Trophoblast cell (in vitro differentiated cells and primary cell): ENCODE measurements around the gene PDPN.

Source experiments
- DNase-seq, 2 donors: peaks; one replicate each; pipeline ENCODE4 v3.0.0-alpha.2; 2016
- H2AFZ ChIP-seq: 2 replicates; pipeline ENCODE4 v1.6.1; 2013; ENCODE audit warnings: low read length, moderate library complexity, mild to moderate bottlenecking; ENCODE audit not compliant: insufficient read depth, poor library complexity
- H2AK5ac ChIP-seq: 2 replicates; pipeline ENCODE4 v1.6.1; 2013; ENCODE audit warnings: mild to moderate bottlenecking, low read length
- H2BK120ac ChIP-seq: 2 replicates; pipeline ENCODE4 v1.6.1; 2013; ENCODE audit warnings: low read length, mild to moderate bottlenecking, moderate library complexity; ENCODE audit not compliant: insufficient read depth, poor library complexity
- H2BK12ac ChIP-seq: 2 replicates; pipeline ENCODE4 v1.6.1; 2013; ENCODE audit warnings: mild to moderate bottlenecking, low read length, moderate library complexity
- H2BK5ac ChIP-seq: 2 replicates; pipeline ENCODE4 v1.6.1; 2013; ENCODE audit warnings: low read length, low read depth, moderate library complexity, mild to moderate bottlenecking; ENCODE audit not compliant: poor library complexity
- H3K14ac ChIP-seq: 2 replicates; pipeline ENCODE4 v1.6.1; 2013; ENCODE audit warnings: mild to moderate bottlenecking, low read length
- H3K18ac ChIP-seq: 2 replicates; pipeline ENCODE4 v1.6.1; 2013; ENCODE audit warnings: mild to moderate bottlenecking, low read length
- H3K23ac ChIP-seq: 2 replicates; pipeline ENCODE4 v1.6.1; 2013; ENCODE audit warnings: low read length
- H3K27ac ChIP-seq: 2 replicates; pipeline ENCODE4 v1.5.1; 2013; ENCODE audit warnings: low read depth, mild to moderate bottlenecking, inconsistent platforms, low read length, moderate library complexity
- H3K27me3 ChIP-seq: 2 replicates; pipeline ENCODE4 v1.6.1; 2013; ENCODE audit warnings: inconsistent platforms, mild to moderate bottlenecking, low read length, moderate library complexity; ENCODE audit not compliant: insufficient read depth
- H3K36me3 ChIP-seq, 2 experiments: 1 replicate in 1 of 2; 2 replicates in 1 of 2; pipeline ENCODE4 v1.6.1; 2013; ENCODE audit warnings: low read length in 2 of 2, mild to moderate bottlenecking in 2 of 2, moderate library complexity in 1 of 2; ENCODE audit not compliant: insufficient read depth in 2 of 2, control insufficient read depth in 1 of 2
- H3K4ac ChIP-seq: 2 replicates; pipeline ENCODE4 v1.6.1; 2013; ENCODE audit warnings: low read depth, mild to moderate bottlenecking, low read length, moderate library complexity
- H3K4me1 ChIP-seq, 2 experiments: 1 replicate in 1 of 2; 2 replicates in 1 of 2; pipeline ENCODE4 v1.6.1; 2013; ENCODE audit warnings: low read length in 2 of 2, mild to moderate bottlenecking in 2 of 2, moderate library complexity in 1 of 2; ENCODE audit not compliant: insufficient read depth in 2 of 2, control insufficient read depth in 1 of 2
- H3K4me2 ChIP-seq: 2 replicates; pipeline ENCODE4 v1.6.1; 2013; ENCODE audit warnings: inconsistent platforms, mild to moderate bottlenecking, low read length, moderate library complexity
- H3K4me3 ChIP-seq: 2 replicates; pipeline ENCODE4 v1.5.1; 2013; ENCODE audit warnings: mild to moderate bottlenecking, low read depth, low read length, inconsistent platforms
- H3K79me1 ChIP-seq: one replicate; pipeline ENCODE4 v1.6.1; 2013; ENCODE audit warnings: low read length
- H3K79me2 ChIP-seq: 2 replicates; pipeline ENCODE4 v1.6.1; 2013; ENCODE audit warnings: low read length, mild to moderate bottlenecking; ENCODE audit not compliant: control insufficient read depth, insufficient read depth, poor library complexity
- H3K9ac ChIP-seq: 2 replicates; pipeline ENCODE4 v1.6.1; 2013; ENCODE audit warnings: mild to moderate bottlenecking, low read length
- H3K9me3 ChIP-seq: 2 replicates; pipeline ENCODE4 v1.6.1; 2013; ENCODE audit warnings: low read depth, mild to moderate bottlenecking, control low read depth, inconsistent platforms, low read length; ENCODE audit not compliant: insufficient read depth
- H4K12ac ChIP-seq: 2 replicates; pipeline ENCODE4 v1.6.1; 2013; ENCODE audit warnings: low read depth, mild to moderate bottlenecking, low read length, moderate library complexity
- H4K8ac ChIP-seq: 2 replicates; pipeline ENCODE4 v1.6.1; 2013; ENCODE audit warnings: low read depth, mild to moderate bottlenecking, low read length, moderate library complexity
- H4K91ac ChIP-seq: one replicate; pipeline ENCODE4 v1.6.1; 2013; ENCODE audit warnings: low read depth, mild to moderate bottlenecking, low read length, moderate library complexity
- WGBS: extraction: QIAGEN DNeasy Blood & Tissue Kit; methylation state at CpG from one replicate; pipeline ENCODE4 v1.1.7; 2013; ENCODE audit warnings: missing lambda C conversion rate; ENCODE audit not compliant: insufficient read length, insufficient coverage; ENCODE audit errors: extremely low coverage; 5-methylcytosine and 5-hydroxymethylcytosine counted together

The PDPN gene

DNA sequence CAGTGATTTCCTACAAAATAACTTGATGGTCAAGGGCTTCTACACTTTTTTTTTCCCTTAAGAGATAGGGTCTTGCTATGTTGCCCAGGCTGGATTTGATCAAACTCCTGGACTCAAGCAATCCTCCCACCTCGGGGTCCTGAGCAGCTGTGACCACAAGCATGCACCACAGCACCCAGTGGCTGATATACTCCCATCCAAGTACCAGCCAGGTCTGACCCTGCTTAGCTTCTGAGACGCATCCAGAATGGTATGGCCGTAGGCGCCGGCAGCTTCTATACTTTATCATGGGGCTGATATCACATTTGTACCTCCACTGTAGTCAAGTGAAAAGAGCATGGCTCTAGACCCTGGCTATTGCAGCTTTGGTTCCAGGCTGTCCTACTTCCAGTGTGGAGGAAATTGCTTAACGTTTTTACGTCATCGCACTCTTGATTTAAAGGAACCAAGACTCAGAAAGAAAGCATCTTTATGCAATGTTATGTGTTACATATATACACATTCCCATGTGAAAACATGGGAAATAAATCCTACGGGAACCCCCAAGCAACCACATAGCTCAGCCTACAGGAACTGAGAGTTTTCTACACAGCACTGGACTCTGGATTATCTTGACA lies 39.5 kb downstream of the PDPN start:
- Histone ChIP-seq H3K4me2 (no peak overlapping the region), H3K9me3 (no peaks in the 10 kb centered on the region), H3K36me3 (no peaks in the 10 kb centered on the region), H3K9ac (no peak overlapping the region), H2BK120ac (no peak overlapping the region), H3K14ac (no peak overlapping the region), H4K8ac (no peak overlapping the region), H3K4me3 (no peak overlapping the region), H3K27me3 (no peaks in the 10 kb centered on the region), H2AFZ (no peak overlapping the region), H4K91ac (no peak overlapping the region), H3K4ac (no peak overlapping the region), H2AK5ac (no peak overlapping the region), H3K23ac (no peak overlapping the region), H3K79me1 (no peaks in the 10 kb centered on the region), H3K79me2 (no peaks in the 10 kb centered on the region), H4K12ac (no peak overlapping the region), H3K18ac (no peak overlapping the region), H3K27ac (no peak overlapping the region), H3K4me1 (no peaks in the 10 kb centered on the region), H2BK12ac (no peak overlapping the region), H2BK5ac (no peak overlapping the region)
- no CpG with 5 or more reads among the region's 9 CpGs for WGBS
- peak in 1 of 2 donors; percentile 20 for DNase-seq

DNA sequence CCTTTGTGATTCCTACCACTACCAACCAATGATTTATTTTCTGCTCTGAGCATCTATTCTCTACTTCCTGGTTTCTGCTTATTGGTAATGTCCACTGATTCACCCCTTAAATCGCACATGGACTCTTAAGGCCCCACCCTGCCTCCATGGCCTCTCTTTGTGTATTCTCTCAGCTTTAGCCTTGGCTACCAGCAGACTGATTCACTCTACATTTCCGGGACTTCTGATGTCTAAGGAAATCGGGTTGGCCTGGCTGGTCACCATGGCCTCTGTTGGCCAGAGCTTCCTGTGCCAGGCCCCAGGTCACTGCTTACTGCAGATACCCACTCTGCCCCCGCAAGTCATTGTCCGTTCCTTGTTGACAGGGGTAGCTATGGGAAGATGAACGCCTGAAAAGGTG lies 40.9 kb downstream of the PDPN start:
- Histone ChIP-seq H3K79me1 (no peaks in the 10 kb centered on the region), H2BK5ac (no peak overlapping the region), H3K14ac (no peak overlapping the region), H3K4me3 (no peak overlapping the region), H3K9me3 (peaks cover 2% of the 10 kb centered on the region), H2AK5ac (no peak overlapping the region), H3K4me2 (no peak overlapping the region), H3K9ac (no peak overlapping the region), H3K27me3 (no peaks in the 10 kb centered on the region), H4K8ac (no peak overlapping the region), H3K4ac (no peak overlapping the region), H3K4me1 (peaks cover 0 to 3% of the 10 kb centered on the region in 2 experiments), H2AFZ (no peak overlapping the region), H3K79me2 (no peaks in the 10 kb centered on the region), H3K36me3 (no peaks in the 10 kb centered on the region), H4K91ac (no peak overlapping the region), H3K27ac (no peak overlapping the region), H3K18ac (no peak overlapping the region), H2BK12ac (no peak overlapping the region), H3K23ac (no peak overlapping the region), H2BK120ac (no peak overlapping the region), H4K12ac (no peak overlapping the region)
- no CpG with 5 or more reads among the region's 6 CpGs for WGBS
- no peak for DNase-seq

DNA sequence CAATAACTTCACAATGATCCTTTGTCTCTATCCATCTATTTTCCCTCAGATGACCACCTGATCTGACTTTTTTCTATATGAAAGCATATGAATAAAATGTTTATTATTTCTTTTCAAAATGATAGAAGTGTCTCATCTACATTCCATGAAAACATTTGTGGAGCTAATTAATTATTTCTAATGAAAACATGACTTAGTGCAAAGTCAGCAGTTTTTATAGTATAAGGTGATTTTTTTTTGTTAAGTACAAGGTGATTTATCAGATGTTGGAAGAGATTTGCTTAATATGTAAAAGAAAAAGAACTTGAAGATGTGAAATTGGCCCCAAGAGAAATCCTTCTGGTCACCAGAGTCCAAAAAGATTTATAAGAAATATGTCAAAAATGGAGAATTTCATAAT lies 43.5 kb downstream of the PDPN start:
- Histone ChIP-seq H2BK5ac (no peak overlapping the region), H3K27ac (no peak overlapping the region), H3K79me1 (no peaks in the 10 kb centered on the region), H2AFZ (no peak overlapping the region), H2BK120ac (no peak overlapping the region), H3K36me3 (no peaks in the 10 kb centered on the region), H2AK5ac (no peak overlapping the region), H3K18ac (no peak overlapping the region), H3K4me3 (no peak overlapping the region), H3K4me1 (peaks cover 0 to 3% of the 10 kb centered on the region in 2 experiments), H3K23ac (no peak overlapping the region), H3K9me3 (peaks cover 4% of the 10 kb centered on the region), H4K8ac (no peak overlapping the region), H3K4ac (no peak overlapping the region), H3K14ac (no peak overlapping the region), H4K91ac (no peak overlapping the region), H3K9ac (no peak overlapping the region), H2BK12ac (no peak overlapping the region), H4K12ac (no peak overlapping the region), H3K79me2 (no peaks in the 10 kb centered on the region), H3K27me3 (no peaks in the 10 kb centered on the region), H3K4me2 (no peak overlapping the region)
- no peak for DNase-seq

DNA sequence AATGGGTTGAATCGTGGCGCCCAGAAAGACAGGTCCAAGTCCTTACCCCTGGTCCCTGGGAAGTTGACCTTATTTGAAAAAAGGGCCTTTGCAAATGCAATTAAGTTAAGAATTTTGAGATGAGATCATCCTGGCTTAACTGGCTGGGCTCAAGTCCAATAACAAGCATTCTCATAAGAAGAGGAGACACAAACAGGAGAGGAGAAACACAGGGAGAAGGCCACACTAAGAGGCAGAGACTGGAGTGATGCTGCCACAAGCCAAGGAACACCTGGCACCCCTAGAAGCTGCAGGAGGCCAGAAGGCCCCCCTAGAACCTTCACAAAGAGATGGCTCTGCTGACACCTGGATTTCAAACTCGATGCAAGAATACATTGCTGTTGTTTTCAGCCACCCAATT lies 44.6 kb downstream of the PDPN start:
- WGBS: no CpG with 5 or more reads among the region's 3 CpGs
- Histone ChIP-seq H2BK5ac (no peak overlapping the region), H4K12ac (no peak overlapping the region), H2BK12ac (no peak overlapping the region), H3K9me3 (peaks cover 4% of the 10 kb centered on the region), H3K4ac (no peak overlapping the region), H4K8ac (no peak overlapping the region), H3K79me2 (no peaks in the 10 kb centered on the region), H3K36me3 (no peaks in the 10 kb centered on the region), H3K9ac (no peak overlapping the region), H3K79me1 (no peaks in the 10 kb centered on the region), H3K27ac (no peak overlapping the region), H2BK120ac (no peak overlapping the region), H4K91ac (no peak overlapping the region), H3K14ac (no peak overlapping the region), H3K18ac (no peak overlapping the region), H3K4me1 (peaks cover 0 to 3% of the 10 kb centered on the region in 2 experiments), H3K4me2 (no peak overlapping the region), H2AK5ac (no peak overlapping the region), H3K4me3 (no peak overlapping the region), H3K27me3 (no peaks in the 10 kb centered on the region), H2AFZ (no peak overlapping the region), H3K23ac (no peak overlapping the region)
- no peak for DNase-seq
